GM19351 (cell line): ENCODE measurements around the gene MVB12A.

ENCODE experiments used
- ATAC-seq: cut with Tn5 transposase; IDR thresholded peaks from one replicate; pipeline ENCODE4 v1.9.1; 2021; ENCODE audit warnings: mild to moderate bottlenecking, moderate library complexity; ENCODE audit not compliant: unreplicated experiment

Gene MVB12A

GRCh38 chr19:17404621-17405249, 15.1 kb upstream of the MVB12A start:
- ATAC-seq = no peak

DNA sequence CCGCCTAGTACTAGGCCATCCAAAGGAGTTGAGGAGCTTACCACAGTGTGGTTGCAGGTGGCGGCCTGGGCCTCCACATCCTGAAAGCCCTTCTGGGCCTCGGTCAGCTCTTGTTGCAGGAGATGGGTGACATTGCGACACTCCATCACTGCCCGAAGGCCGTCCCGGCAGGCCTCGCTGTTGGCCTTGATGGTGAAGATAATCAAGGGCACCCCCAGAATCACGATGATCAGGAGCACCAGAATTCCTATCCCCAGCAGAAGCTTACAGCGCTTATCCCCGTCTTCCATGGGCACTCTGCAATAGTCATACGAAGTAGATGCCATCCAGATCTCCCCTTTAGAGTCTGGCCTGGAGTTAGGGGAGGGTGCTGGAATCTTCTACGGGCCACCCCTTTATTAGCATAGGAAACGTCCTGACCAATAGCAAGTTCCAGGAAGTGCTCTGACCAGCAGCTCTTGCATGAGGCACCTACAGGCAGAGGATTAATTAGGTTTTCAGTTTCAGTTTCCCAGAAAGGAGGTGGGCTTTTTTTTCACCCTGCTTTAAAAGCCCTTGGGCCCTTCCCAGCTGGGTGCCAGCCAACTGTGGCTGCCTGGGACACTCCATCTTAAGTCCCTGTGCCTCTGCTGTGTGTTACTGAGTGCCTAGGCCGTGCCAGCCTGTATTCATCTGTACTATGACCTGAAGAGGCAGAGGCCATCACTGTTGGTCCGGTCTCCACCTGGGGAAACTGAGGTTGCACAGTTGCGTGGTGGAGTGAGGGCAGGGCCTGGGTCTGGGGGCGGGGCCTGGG, 14.4 kb upstream of the MVB12A start, which contains the start of gene BST2:
TSS of gene BST2 (minus strand) at position 381 of the 796 bp plus-strand sequence. CDS start at position 326, 55 bp downstream.
- ATAC-seq = no peak

DNA sequence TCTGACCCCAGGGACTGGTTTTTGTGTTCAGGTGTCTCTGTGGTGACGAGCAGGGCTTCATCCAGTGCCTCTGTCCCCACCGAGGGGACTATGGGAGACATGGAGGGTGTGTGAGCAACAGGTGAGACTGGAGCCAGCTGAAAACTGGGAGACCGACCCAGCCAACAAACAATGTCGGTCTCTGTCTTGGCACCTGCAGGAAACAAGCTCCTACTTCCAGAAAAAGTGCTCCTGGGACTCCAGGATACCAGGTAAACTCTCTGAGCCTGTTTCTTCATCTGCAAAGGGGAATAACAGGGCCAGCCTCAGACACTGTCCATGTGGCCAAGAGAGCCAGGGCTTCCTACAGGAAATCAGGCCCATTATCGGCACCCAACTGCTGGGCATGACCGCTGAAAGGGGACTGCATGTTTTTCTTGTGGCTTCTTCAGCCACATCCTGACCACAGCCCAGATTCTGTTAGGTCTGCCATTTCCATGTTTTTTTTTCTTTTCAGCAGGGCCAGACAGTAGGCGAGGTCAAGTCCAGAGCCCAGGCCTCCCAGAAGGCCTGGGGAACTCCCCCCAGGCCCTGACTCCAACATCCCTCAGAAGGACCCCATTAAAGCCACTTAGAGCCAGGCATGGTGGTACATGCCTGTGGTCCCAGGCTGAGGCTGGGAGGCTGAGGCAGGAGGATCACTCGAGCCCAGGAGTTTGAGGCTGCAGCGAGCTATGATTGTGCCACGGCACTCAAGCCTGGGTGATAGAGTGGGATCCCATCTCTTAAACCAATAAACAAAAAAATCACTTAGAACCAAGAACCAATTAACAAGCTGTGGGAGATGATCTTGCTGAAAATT, 13.6 kb upstream of the MVB12A start:
- ATAC-seq = no peak

- ATAC-seq = no peak
Measured at GRCh38 chr19:17406887-17407196, 13.0 kb upstream of the MVB12A start.

GRCh38 chr19:17409990-17410389, 9.9 kb upstream of the MVB12A start:
- no peak for ATAC-seq

DNA sequence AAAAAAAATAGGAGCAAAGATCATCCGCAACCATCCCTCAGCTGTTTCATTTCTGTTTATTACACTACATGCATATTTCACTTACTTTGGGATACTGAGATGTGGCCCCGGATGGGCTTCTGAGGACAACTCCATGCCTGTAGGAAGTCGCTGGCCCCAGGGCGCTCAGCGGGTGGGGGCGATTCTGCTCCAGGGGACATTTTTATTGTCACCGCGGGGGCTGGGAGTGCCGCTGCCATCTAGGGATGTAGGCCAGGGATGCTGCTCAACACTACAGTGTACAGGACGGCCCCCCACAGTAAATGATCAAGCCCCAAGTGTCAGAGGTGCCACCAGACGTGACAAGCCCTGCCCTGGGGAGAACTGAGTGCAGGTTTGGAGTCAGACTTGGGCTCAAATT, 8.0 kb upstream of the MVB12A start:
- no peak for ATAC-seq

DNA sequence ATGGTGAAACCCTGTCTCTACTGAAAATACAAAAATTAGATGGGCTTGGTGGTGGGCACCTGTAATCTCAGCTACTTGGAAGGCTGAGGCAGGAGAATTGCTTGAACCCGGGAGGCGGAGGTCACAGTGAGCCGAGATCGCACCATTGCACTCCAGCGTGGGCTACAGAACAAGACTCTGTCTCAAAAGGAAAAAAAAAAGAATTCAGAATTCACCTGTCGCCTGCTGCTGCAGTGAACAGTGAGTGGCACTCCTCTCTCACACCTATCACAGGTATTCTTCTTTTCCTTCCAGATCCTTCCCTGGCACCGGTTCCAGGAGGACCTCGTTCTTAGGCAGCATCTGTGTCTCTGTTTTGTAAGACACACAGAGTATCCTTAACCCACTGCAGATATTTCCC, 5.8 kb upstream of the MVB12A start:
- ATAC-seq = no peak

DNA sequence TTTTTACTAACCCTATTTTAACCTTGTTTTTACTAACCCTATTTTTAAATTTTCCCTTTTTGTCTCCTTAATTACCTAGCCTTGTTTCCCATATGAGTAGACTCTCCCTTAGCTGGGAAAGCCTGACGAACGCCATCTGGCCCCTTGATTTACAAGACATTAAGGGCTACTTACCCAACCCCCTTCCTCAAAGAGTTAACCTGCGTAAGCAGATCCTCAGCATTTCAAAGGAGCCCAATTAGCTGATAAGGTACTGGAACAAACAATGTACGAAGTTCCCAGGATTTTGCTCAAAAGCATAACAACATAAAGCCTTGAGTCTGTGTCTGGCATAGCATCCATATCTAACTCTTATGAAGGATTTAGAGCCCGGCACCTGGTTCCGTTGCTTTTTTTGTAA, 4.7 kb upstream of the MVB12A start:
- no peak for ATAC-seq

- no peak for ATAC-seq
Measured at GRCh38 chr19:17418710-17419109, 1.1 kb upstream of the MVB12A start.

DNA sequence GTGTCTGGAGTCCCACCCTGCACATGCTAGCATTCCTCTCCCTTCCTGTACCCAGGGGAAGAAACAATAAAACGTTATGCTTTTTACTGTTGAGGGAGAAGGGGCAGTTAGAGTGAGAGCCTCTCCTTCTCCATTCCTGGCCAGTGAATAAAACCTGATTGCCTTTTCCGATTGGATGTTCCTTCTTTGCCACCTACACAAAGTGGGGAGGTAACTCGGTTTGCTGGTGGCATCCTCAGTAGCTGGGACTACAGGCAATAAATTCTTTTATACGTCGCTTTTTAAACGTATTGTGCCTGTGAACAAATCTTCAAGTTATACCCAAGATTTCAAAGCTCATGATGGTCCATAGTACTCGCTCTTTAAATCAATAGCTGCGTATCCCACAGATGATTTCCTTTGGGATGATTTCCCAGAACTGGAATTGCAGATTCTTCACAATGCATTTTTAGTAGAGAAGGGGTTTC, 660 bp upstream of the MVB12A start:
- no peak for ATAC-seq

DNA sequence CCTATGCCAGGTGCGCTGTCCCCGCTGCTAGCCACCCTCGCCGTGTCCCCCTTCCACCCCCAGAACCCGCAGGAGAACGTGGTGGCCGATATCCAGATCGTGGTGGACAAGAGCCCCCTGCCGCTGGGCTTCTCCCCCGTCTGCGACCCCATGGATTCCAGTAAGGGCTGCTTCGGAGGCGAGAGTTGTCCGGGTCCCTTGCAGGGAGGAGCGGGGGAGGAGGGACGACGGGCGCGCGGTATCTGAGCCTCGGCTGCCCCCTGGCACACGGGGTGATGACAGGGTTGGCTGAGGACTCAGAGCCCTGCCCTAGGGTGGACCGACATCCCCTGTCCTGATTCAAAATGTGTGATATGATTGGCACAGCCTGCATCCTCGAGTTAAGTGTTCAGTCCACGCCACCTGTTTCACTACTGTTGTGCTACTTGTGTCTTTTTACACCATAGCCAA, 653 bp downstream of the MVB12A start:
- ATAC-seq = no peak

DNA sequence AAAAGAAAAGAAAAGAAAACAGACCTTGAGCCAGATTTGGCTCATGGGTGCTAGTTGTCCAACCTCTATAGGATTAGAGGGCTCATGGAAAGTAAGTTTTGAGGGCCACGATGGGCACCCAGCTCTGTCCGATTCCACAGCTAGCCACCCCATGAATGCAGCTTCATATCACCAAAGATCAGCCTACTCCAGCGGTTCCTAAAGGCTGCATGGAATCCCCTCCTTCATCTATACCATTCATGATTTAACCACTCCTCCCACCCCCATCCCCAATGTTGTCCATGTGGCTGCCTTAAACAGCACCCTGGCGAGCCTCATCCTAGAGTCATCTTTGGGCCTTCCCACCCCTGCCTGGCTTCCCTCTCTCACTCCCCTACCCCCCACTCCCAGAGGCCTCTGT, 2.1 kb downstream of the MVB12A start:
- no peak for ATAC-seq

DNA sequence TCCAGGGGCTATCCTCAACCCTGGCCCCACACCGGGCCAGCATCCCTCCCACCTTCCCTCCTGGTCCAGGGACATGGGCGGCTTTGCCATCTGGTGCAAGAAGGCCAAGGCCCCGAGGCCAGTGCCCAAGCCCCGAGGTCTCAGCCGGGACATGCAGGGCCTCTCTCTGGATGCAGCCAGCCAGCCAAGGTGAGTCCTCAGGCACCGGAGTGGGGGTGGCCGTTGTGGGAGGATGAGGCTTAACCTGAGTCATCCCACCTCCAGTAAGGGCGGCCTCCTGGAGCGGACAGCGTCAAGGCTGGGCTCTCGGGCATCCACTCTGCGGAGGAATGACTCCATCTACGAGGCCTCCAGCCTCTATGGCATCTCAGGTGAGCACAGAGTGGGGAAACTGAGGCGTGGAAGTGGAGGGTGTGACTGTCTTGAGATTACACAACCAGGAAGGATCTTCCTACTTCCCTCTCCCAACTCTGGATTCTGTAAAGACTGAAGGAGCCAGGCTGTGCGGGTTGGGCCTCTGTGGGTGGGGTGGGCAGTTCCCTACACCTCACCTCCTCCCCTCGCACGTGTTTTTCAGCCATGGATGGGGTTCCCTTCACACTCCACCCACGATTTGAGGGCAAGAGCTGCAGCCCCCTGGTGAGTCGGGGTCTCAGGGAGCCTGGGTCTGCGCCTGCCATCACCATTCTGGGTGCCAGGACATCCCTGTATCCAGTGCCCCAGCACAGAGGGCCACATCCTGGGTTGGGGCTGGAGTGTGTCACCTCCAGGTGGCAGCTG, 3.8 kb downstream of the MVB12A start:
- ATAC-seq = no peak

GRCh38 chr19:17424743-17425365, 5.0 kb downstream of the MVB12A start:
- no peak for ATAC-seq

GRCh38 chr19:17429641-17430113, 9.8 kb downstream of the MVB12A start:
- no peak for ATAC-seq

DNA sequence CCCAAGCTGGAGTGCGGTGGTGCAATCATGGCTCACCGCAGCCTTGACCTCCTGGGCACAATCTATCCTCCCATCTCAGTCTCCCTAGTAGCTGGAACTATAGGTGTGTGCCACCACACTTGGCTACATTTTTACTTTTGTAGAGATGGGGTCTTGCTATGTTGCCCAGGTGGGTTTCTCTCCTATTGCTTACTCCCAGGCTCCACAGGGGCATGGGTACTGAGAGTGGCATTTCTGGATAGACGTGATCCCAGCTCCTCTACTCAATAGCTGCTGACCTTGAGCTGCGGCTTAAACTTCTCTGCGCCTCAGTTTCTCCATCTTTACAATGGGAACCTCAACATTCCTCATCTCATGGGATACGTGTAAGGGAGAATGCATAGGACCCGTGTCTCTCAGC, 11.6 kb downstream of the MVB12A start:
- ATAC-seq = no peak

DNA sequence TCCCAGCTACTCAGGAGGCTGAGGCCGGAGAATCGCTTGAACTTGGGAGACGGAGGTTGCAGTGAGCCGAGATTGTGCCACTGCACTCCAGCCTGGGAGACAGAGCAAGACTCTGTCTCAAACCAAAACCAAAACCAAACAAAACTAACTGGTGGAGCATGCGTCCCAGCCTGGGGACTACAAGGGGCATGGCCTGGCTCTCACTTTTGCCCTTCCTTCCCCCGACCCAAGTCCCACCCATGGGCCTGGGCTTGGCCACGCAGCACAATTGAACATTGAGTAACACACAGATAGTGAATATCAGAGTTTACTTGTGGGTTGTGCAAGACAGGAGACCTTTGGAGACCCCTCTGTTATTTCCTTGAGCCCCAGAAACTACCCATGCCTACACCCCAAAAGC, 15.4 kb downstream of the MVB12A start:
- ATAC-seq = no peak

DNA sequence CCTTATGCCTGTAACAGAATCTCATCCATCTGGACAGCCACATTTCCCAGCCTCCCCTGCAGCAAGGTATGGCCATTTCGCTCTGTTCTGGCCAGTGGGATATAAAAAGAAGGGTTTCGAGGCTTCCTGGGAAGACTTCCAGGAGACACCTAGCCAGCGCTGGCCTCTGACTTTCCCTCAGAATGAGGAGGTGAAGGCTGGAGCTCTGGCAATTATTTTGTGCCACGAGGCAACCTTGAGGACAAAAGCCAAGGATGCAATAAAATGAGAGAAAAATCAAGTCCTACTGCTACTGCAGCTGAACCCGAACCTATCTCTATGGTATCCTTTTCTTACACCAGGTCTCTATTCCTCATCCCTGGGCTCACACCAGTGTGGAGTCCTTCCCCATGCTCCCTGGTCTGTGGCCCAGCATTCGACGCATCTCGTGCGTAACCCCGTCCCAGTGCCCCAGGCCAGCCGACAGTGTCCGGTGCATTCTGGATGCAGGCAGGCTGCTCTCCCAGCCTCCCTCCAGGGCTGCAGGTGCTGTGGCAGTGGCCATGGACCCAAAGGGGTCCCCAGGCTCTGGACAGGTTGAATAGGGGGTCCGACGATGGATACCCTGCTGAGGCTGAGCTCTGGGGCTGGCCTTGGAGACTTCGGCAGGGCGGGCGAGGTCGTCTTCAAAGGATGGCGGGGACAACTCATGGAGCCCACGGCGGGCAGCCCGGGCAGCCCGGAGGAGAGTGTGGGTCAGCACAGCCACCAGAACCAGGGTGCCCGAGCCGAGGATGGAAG, 16.4 kb downstream of the MVB12A start:
- no peak for ATAC-seq

DNA sequence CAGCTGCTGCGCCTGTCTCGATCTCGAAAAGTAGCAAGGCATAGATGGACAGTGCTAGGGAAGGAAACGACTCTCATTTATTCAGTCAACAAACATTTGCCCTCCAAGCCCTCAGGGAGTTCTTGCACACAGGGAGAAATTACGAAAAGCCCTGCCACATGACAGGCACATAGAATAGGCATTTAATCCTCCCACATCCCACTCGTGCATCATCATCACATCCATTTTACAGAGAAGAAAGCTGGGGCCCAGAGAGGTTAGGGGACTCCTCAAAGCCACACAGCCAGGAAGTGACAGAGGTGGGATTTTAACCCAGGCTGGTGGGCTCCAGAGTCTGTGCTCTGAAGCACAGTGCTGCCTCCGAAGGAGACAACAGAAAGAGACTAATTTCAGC, 17.0 kb downstream of the MVB12A start:
- ATAC-seq = no peak
